Body of pancreas (tissue), 4 donors: Measurements from ENCODE around the gene STAMBPL1. TPM values are rescaled to one million over a fixed set of nuclear protein-coding genes. Genes with fewer than 3 reads are reported as not detected.

Experiments
- ATAC-seq: fragments of 150-250 bp; one replicate; pipeline ENCODE4 v1.9.1; 2016
- DNase-seq, 4 donors: peaks; one replicate each; pipeline ENCODE4 v3.0.0-alpha.2; 2019
- H3K27ac ChIP-seq, 4 donors: fragments of 200-600 bp; sonication (generic); 1 replicate in 3 of 4; 2 replicates in 1 of 4; pipeline versions ENCODE4 v1.5.1 to v1.6.1; 2016 to 2019; ENCODE audit warnings: mild to moderate bottlenecking in 1 of 4, mixed read lengths in 1 of 4, moderate library complexity in 1 of 4
- H3K27me3 ChIP-seq, 2 donors: fragments of 200-600 bp; sonication (generic); one replicate each; pipeline ENCODE4 v1.6.0; 2016; ENCODE audit warnings: mild to moderate bottlenecking in 1 of 2
- H3K36me3 ChIP-seq, 2 donors: fragments of 200-600 bp; sonication (generic); replicated peaks in 1 of 2; 2 replicates each; pipeline ENCODE4 v1.5.1; 2016; ENCODE audit warnings: low read depth in 2 of 2; ENCODE audit not compliant: insufficient read depth in 1 of 2
- H3K4me1 ChIP-seq: fragments of 200-600 bp; sonication (generic); one replicate; pipeline ENCODE4 v1.6.0; 2016
- H3K4me3 ChIP-seq, 2 donors: fragments of 200-600 bp; sonication (generic); 1 replicate in 1 of 2; 2 replicates in 1 of 2; pipeline ENCODE4 v1.5.1; 2016 to 2019
- H3K9me3 ChIP-seq, 3 donors: fragments of 200-600 bp; sonication (generic); 1 replicate in 2 of 3; 2 replicates in 1 of 3; pipeline ENCODE4 v1.5.1; 2016
- CTCF ChIP-seq, 7 experiments: fragments of 450-650 bp in 4 of 7; fragments of 200-600 bp in 3 of 7; sonication (generic) in 3 of 7; IDR thresholded peaks; one replicate each; pipeline ENCODE4 v1.5.1; 2016 to 2019; ENCODE audit warnings: antibody characterized with exemption in 7 of 7
- POLR2A ChIP-seq, 3 donors: fragments of 450-650 bp; IDR thresholded peaks; one replicate each; pipeline ENCODE4 v1.6.1; 2016; ENCODE audit warnings: antibody characterized with exemption in 3 of 3, mild to moderate bottlenecking in 2 of 3
- WGBS, 2 donors: methylation state at CpG; one replicate each; pipeline ENCODE4 v1.1.5; 2017; 5-methylcytosine and 5-hydroxymethylcytosine counted together
- intact Hi-C: fragments of 100-400 bp; cut with DNase I; formaldehyde crosslinking; loops from one replicate; pipeline ENCODE4 v1.15.1; 2023
- total RNA-seq, 2 donors: library from RNA; depleted of rRNA; stranded (reverse); fragments of >200 nt; gene quantifications; one replicate each; pipeline ENCODE4 v1.1.0, GENCODE V29; 2016

STAMBPL1 gene
- total RNA-seq: 10 to 100 TPM; 10.1 to 26.7 TPM

GRCh38 chr10:88879534-88880281 is at the start of gene STAMBPL1:
Gene STAMBPL1 (plus strand): TSS chr10:88880245. CDS start chr10:88901709, 21,464 bp downstream.
- Histone ChIP-seq H3K27me3 (no peaks in the 10 kb centered on the region), H3K4me3 (peak within 1 kb of the TSS; percentile 73 to 74), H3K36me3 (no peaks in the 10 kb centered on the region), H3K27ac (peak within 1 kb of the TSS; percentile 77 to 90 (median 84)), H3K9me3 (no peaks in the 10 kb centered on the region), H3K4me1 (peaks cover 16% of the 10 kb centered on the region)
- ATAC-seq: peak; percentile 58
- no peak for TF ChIP-seq CTCF (IDR thresholded peaks at IDR 0.05)
- no peak for TF ChIP-seq POLR2A (IDR thresholded peaks at IDR 0.05)
- DNase-seq: peak in 2 of 4 donors; percentile 45 to 56
- WGBS, 2 donors: 6 to 8% methylated on average over 18 of the region's 26 CpGs
- intact Hi-C loops: no loop called here

GRCh38 chr10:88830643-88831268 is 49.3 kb upstream of the STAMBPL1 start:
- H3K27me3 ChIP-seq: no peaks in the 10 kb centered on the region
- H3K27ac ChIP-seq: no peak overlapping the region
- intact Hi-C loops: no loop called here
- no peak overlapping the region for H3K4me3 ChIP-seq
- whole genome bisulfite sequencing, 2 donors: 75 to 76% methylated on average over 9 of the region's 9 CpGs
- no peaks in the 10 kb centered on the region for H3K4me1 ChIP-seq
- H3K36me3 ChIP-seq: no peaks in the 10 kb centered on the region
- no peaks in the 10 kb centered on the region for H3K9me3 ChIP-seq
- DNase-seq (no peak), ATAC-seq (no peak)
- TF ChIP-seq POLR2A (IDR thresholded peaks at IDR 0.05) (no peak), CTCF (IDR thresholded peaks at IDR 0.05) (no peak)

- Histone ChIP-seq H3K27ac (no peak overlapping the region), H3K4me3 (no peak overlapping the region), H3K27me3 (no peaks in the 10 kb centered on the region), H3K9me3 (no peaks in the 10 kb centered on the region), H3K36me3 (no peaks in the 10 kb centered on the region), H3K4me1 (no peaks in the 10 kb centered on the region)
- intact Hi-C loops: no loop called here
- no peak for DNase-seq
- TF ChIP-seq CTCF (IDR thresholded peaks at IDR 0.05) (no peak), POLR2A (IDR thresholded peaks at IDR 0.05) (no peak)
- WGBS, 2 donors: 58 to 61% methylated on average over 8 of the region's 8 CpGs
- no peak for ATAC-seq
These were observed 48.3 kb upstream of the STAMBPL1 start for GRCh38 chr10:88831709-88832108.

GRCh38 chr10:88832376-88832775 is 47.7 kb upstream of the STAMBPL1 start:
- H3K27me3 ChIP-seq: no peaks in the 10 kb centered on the region
- no peak overlapping the region for H3K4me3 ChIP-seq
- H3K9me3 ChIP-seq: no peaks in the 10 kb centered on the region
- no peak overlapping the region for H3K27ac ChIP-seq
- ATAC-seq (no peak), DNase-seq (no peak)
- no peaks in the 10 kb centered on the region for H3K4me1 ChIP-seq
- intact Hi-C loops: no loop called here
- H3K36me3 ChIP-seq: no peaks in the 10 kb centered on the region
- TF ChIP-seq CTCF (IDR thresholded peaks at IDR 0.05) (no peak), POLR2A (IDR thresholded peaks at IDR 0.05) (no peak)
